ENCODE measurements around the gene ASPHD2.

GRCh38 chr22:26442086-26442756 is 13.2 kb downstream of the ASPHD2 start:
- TF ChIP-seq CTCF (IDR thresholded peaks at IDR 0.05; ENCODE audit: low read length) (no peak), EZH2 (IDR thresholded peaks at IDR 0.05; ENCODE audit: borderline replicate concordance, low read length) (no peak)

Data from OCI-LY1 (cell line).